Activated B cell treated with CpG ODN at 0.5 μM for 24 hours (primary cell): ENCODE results near the gene RAB3IL1. TPM values are rescaled to one million over a fixed set of nuclear protein-coding genes. Genes with fewer than 3 reads are reported as not detected.

Experiments
- ATAC-seq: fragments of 200-7000 bp; cut with Tn5 transposase; one replicate; pipeline ENCODE4 v1.10.0; 2021; ENCODE audit warnings: low read depth, mild to moderate bottlenecking, moderate library complexity
- CTCF ChIA-PET: fragments of 350-600 bp; sonication (Branson Sonifier 250); formaldehyde crosslinking; loops from one replicate; lab custom pipeline; 2021; ENCODE audit warnings: antibody characterized with exemption; lab: Charles Lee
- POLR2A ChIA-PET: fragments of 350-600 bp; sonication (Branson Sonifier 250); formaldehyde crosslinking; loops from one replicate; lab custom pipeline; 2021; ENCODE audit warnings: antibody characterized with exemption; lab: Charles Lee
- DNase-seq: peaks from one replicate; pipeline ENCODE4 v3.0.0; 2022
- H3K27ac Mint-ChIP-seq: one replicate; pipeline ENCODE4 v1.8.0; 2020; ENCODE audit warnings: mixed read lengths
- H3K27me3 Mint-ChIP-seq: one replicate; pipeline ENCODE4 v1.8.0; 2021; ENCODE audit warnings: mixed read lengths
- H3K36me3 Mint-ChIP-seq: one replicate; pipeline ENCODE4 v1.8.0; 2021; ENCODE audit warnings: low read depth, mixed read lengths
- H3K4me1 Mint-ChIP-seq: one replicate; pipeline ENCODE4 v1.8.0; 2021; ENCODE audit warnings: mixed read lengths
- H3K4me3 Mint-ChIP-seq: one replicate; pipeline ENCODE4 v1.8.0; 2020; ENCODE audit warnings: mild to moderate bottlenecking, mixed read lengths
- H3K9me3 Mint-ChIP-seq: one replicate; pipeline ENCODE4 v1.8.0; 2020; ENCODE audit warnings: mixed read lengths
- CTCF ChIP-seq: fragments of 200-600 bp; IDR thresholded peaks from one replicate; pipeline ENCODE4 v1.8.0; 2022; ENCODE audit warnings: antibody characterized with exemption, mild to moderate bottlenecking
- intact Hi-C: fragments of 100-400 bp; cut with micrococcal nuclease; formaldehyde crosslinking; loops from one replicate; pipeline ENCODE4 v1.15.1; 2024
- total RNA-seq: library from RNA; stranded (reverse); gene quantifications from 2 replicates; pipeline ENCODE4 v1.2.3, GENCODE V29; 2022

RAB3IL1 gene
- total RNA-seq, 1 donor from 2014 or later, result not detected

GRCh38 chr11:61900251-61900650 is 17.1 kb downstream of the RAB3IL1 start:
- intact Hi-C loops, result no loop called here
- POLR2A ChIA-PET, result interaction anchor here (0.6 to 3.4 kb wide), 2 partner anchors 86 to 182 kb away, joined by 3 to 22 read pairs; no protein-coding TSS in a partner anchor
- DNase-seq, result no peak
- Mint-ChIP-seq H3K9me3 (no peaks in the 10 kb centered on the region), H3K36me3 (no peaks in the 10 kb centered on the region), H3K4me3 (no peak overlapping the region), H3K27me3 (no peaks in the 10 kb centered on the region), H3K27ac (no peak overlapping the region), H3K4me1 (peaks cover 20% of the 10 kb centered on the region)
- CTCF ChIA-PET, result interaction anchor here (0.6 to 16.5 kb wide), 8 partner anchors 18 to 234 kb away, joined by 3 to 298 read pairs (median 44); partner anchors contain the start of gene BEST1
- no peak for ATAC-seq
- no peak for TF ChIP-seq CTCF

- DNase-seq (peak; percentile 97), ATAC-seq (peak; percentile 99)
- Mint-ChIP-seq H3K4me1 (peaks cover 22% of the 10 kb centered on the region), H3K4me3 (no peak overlapping the region), H3K27me3 (no peaks in the 10 kb centered on the region), H3K9me3 (no peaks in the 10 kb centered on the region), H3K27ac (peak overlapping the region; percentile 50), H3K36me3 (no peaks in the 10 kb centered on the region)
- CTCF ChIA-PET, result interaction anchor here (0.6 to 16.5 kb wide), 47 partner anchors 8 to 224 kb away, joined by 3 to 298 read pairs (median 4); partner anchors contain the start of genes BEST1, FEN1, FTH1 and TMEM258
- intact Hi-C loops, result loop anchor here (1.0 to 2.0 kb wide), 7 partner anchors 8 to 183 kb away; partner anchors contain the start of gene FADS3
- TF ChIP-seq CTCF, result peak; percentile 90
- POLR2A ChIA-PET, result interaction anchor here (0.6 to 3.4 kb wide), 10 partner anchors 9 to 183 kb away, joined by 3 to 22 read pairs (median 3); partner anchors contain the start of gene FTH1
Observed at GRCh38 chr11:61899146-61899841, 18.1 kb downstream of the RAB3IL1 start.

GRCh38 chr11:61898247-61898582 is 19.2 kb downstream of the RAB3IL1 start:
- POLR2A ChIA-PET, result interaction anchor here (0.5 to 3.4 kb wide), 7 partner anchors 18 to 934 kb away, joined by 3 to 22 read pairs (median 4); partner anchors contain the start of genes FTH1 and STX5
- no peak overlapping the region for H3K4me3 Mint-ChIP-seq
- peaks cover 25% of the 10 kb centered on the region for H3K4me1 Mint-ChIP-seq
- ATAC-seq (no peak), DNase-seq (no peak)
- no peaks in the 10 kb centered on the region for H3K9me3 Mint-ChIP-seq
- no peak for TF ChIP-seq CTCF
- no peak overlapping the region for H3K27ac Mint-ChIP-seq
- CTCF ChIA-PET, result interaction anchor here (0.7 to 16.5 kb wide), 25 partner anchors 11 to 214 kb away, joined by 3 to 298 read pairs (median 4); partner anchors contain the start of genes FEN1 and TMEM258
- H3K36me3 Mint-ChIP-seq, result no peaks in the 10 kb centered on the region
- H3K27me3 Mint-ChIP-seq, result no peaks in the 10 kb centered on the region
- intact Hi-C loops, result loop anchor here (2.0 kb wide), 1 partner anchor 17 kb away; no protein-coding TSS in a partner anchor

GRCh38 chr11:61897387-61898246 is 19.7 kb downstream of the RAB3IL1 start:
- DNase-seq (peak; percentile 67), ATAC-seq (peak; percentile 47)
- Mint-ChIP-seq H3K36me3 (no peaks in the 10 kb centered on the region), H3K27me3 (no peaks in the 10 kb centered on the region), H3K27ac (no peak overlapping the region), H3K4me3 (no peak overlapping the region), H3K9me3 (no peaks in the 10 kb centered on the region), H3K4me1 (peaks cover 29% of the 10 kb centered on the region)
- TF ChIP-seq CTCF, result no peak
- intact Hi-C loops, result loop anchor here (1.0 to 2.0 kb wide), 2 partner anchors 17 to 211 kb away; no protein-coding TSS in a partner anchor
- CTCF ChIA-PET, result interaction anchor here (0.7 to 16.5 kb wide), 24 partner anchors 11 to 226 kb away, joined by 3 to 298 read pairs (median 6); partner anchors contain the start of genes FEN1, INCENP and TMEM258
- POLR2A ChIA-PET, result interaction anchor here (0.5 to 3.4 kb wide), 6 partner anchors 17 to 934 kb away, joined by 3 to 22 read pairs (median 4); partner anchors contain the start of genes FTH1 and STX5
